ENCODE results near the gene C3orf18.

C3orf18 gene

DNA sequence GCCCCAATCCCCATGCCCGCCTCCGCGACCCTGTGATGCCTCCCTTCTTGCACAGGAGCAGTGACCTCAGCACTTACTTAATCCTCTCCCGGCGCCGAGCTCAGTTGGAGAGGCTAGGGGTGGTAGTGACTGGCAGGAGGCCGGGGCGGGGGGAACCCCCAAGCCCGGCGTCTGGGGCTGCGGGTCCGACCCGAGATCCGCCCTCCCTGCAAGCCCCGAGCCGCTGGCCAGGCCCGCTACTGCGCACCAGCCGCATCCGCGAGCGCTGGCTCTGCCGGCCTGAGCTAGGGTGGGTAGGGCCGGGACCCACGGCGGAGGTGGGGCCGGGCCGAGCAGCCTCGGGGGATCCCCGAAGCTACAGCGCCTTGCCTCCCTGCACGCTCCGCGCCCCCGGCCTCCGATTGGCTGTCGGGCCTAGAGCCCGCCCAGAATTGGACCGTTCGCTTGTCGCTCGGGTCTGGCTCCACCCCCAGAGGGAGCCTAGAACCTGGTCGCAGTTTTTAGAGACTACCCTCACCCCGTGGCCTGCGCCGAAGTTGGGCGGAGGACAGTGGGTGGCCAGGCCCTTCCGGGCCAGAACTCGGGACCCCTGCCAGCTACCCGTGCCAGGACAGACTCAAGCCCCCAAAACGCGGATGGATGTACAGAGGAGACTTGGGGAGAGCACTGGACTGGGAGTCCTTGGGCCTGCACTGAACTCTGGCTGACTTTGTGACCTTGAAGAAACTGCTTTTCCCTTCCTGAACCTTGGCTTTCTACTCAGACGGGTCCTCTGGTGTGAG, at the start of gene C3orf18:
TSS of gene C3orf18 (minus strand) at position 362 of the 782 bp plus-strand sequence. CDS start 2,048 bp downstream, outside the sequence.
- in situ Hi-C loops (cut with MboI; ENCODE audit: low sequenced_read_pairs), result no loop called here

DNA sequence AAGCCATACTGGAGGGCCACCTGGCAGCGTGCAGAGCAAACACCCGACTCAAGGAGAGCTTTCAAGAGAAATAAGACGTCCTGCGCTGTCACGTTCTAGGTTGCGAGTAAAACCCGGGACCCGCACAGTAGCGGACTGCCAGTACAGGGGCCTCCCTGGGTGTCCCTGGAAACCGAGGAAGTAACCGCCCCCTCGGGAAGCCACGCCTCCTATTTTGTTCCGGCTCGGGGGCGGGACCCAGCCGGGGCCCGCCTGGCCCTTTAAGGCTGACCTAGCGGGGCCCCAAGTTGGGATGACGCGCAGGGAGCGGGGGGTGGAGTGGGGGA, 49.2 kb upstream of the C3orf18 start:
- in situ Hi-C loops (cut with MboI; ENCODE audit: low sequenced_read_pairs), result loop anchor here (25.0 kb wide), 1 partner anchor 771 kb away; the partner anchor contains the start of genes MANF and RBM15B

DNA sequence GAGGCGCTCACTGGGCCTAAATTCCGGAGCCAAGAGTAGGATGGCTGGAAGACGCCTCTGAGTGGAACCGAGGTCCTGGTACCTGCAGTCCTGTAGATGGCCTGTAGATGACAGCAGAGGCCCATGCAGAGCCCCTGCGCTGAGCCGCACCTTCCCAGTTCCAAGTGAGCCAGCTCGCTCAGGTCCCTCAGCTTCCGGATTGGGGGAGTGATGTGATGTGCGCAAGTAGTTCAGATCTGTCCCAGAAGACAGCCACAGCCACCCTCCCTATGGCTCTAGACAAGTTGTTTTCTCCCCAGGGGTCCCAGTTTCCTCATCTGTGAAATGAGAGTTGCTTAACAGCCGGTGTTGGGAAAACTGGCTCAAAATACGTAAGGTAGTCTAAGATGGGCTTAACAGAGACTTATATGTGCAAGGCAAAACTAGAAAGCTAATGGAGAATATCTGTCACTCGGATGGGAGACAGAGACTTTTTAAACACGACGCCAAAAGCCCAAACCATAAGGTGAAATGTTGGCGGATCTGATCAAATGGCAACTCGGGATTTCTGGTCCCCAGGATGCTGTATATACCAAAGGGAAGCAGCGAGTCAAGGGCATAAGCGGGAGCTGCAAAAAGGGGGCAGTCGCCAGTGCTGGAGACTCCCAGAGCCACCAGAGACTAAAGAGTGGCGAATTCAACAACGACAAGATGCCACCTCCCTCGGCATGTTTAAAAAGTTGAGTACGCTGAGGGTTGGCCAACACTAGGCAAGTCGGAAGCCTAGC, 48.6 kb upstream of the C3orf18 start:
- in situ Hi-C loops (cut with MboI; ENCODE audit: low sequenced_read_pairs), result loop anchor here (25.0 kb wide), 1 partner anchor 771 kb away; the partner anchor contains the start of genes MANF and RBM15B

DNA sequence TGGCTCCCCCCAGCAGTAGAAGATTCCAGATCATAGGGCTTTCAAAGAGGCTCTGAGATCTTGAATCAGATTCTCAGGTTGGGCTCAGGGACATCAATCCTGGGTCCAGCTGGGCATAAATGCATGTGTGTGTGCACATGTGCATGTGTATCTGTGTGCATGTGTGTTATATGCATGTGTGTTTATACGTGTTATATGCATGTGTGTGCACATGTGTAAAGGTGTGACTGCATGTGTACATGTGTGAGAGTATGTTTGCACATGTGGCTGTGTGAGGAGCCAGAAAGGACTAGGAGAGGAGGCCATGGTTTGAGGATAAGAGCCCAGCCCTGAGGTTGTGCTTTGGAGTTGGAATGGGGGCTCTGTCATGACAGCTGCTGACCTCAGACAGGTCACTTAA, 47.6 kb upstream of the C3orf18 start:
- in situ Hi-C loops (cut with MboI; ENCODE audit: low sequenced_read_pairs), result loop anchor here (25.0 kb wide), 1 partner anchor 772 kb away; the partner anchor contains the start of genes MANF and RBM15B

DNA sequence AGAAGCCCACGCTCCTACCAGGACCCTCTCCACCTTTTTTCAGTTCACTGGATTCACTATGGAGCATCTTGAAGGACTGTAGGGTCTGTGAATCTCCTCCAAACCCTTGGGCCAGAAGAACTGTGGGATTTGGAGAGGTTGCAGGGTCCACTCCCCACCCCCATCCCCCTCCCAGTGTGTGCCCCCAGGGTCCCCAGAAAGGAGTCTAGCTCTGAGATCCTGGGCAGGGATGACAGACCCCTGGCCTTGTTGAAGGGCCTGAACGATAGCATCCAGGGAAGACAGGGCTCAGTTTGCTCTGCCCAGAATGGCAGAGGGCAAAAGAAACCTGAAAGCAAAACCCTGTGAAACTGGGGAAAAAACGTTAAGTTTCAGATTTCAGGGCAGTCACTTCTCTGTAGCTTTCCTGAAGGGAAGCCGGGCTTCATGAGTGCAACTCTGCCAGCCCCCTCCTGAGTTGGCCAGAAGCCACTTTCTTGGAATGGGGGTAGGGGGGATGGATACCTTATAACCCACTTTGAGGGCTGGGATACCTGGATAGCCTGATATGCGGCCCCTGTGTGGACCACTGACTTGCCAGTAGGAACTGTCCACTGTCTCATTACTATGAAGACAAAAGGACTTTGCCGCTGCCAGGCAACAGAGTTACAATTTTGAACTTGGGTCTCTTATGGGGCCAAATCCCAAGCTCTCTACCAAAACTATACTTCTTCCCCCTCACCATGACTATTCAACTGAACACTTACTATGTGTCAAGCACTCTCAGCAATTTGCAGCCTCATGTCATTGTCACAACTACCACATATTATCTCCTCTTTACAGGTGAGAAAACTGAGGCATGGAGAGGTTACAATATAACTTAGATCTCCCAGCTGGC, 45.7 kb upstream of the C3orf18 start:
- in situ Hi-C loops (cut with MboI; ENCODE audit: low sequenced_read_pairs), result loop anchor here (25.0 kb wide), 1 partner anchor 774 kb away; the partner anchor contains the start of genes MANF and RBM15B

DNA sequence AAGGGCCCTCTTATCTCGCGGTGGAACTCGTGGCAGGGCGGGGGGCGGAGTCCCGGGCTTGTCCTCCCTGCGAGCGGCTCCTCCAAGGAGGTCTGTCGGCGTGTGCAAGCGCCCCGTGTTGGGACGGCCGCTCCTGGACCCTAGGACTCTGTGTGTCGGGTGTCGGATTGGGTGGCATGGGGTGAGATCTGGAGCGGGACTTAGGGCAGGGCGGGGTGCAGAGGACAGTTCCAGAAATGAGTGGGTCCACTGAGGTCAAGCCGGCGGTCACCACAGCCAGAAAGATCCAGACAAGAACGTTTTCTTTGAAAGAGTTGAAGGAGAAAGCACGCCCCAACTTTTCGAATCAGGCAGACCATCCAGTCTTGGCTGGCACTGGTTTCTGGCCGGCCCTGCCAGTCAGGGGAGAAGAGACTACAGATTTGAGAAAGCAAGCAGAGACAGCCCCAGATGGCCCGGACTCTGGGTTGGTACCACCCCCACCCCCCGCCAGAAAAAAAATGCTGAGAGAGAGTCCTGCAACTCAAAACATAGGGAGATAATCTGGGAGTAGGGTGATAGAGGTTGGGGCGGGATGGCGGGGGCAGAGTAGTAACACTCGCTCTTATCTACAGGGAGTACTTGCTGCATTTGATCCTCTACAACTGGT, 44.8 kb upstream of the C3orf18 start:
- in situ Hi-C loops (cut with MboI; ENCODE audit: low sequenced_read_pairs), result loop anchor here (25.0 kb wide), 1 partner anchor 775 kb away; the partner anchor contains the start of genes MANF and RBM15B

DNA sequence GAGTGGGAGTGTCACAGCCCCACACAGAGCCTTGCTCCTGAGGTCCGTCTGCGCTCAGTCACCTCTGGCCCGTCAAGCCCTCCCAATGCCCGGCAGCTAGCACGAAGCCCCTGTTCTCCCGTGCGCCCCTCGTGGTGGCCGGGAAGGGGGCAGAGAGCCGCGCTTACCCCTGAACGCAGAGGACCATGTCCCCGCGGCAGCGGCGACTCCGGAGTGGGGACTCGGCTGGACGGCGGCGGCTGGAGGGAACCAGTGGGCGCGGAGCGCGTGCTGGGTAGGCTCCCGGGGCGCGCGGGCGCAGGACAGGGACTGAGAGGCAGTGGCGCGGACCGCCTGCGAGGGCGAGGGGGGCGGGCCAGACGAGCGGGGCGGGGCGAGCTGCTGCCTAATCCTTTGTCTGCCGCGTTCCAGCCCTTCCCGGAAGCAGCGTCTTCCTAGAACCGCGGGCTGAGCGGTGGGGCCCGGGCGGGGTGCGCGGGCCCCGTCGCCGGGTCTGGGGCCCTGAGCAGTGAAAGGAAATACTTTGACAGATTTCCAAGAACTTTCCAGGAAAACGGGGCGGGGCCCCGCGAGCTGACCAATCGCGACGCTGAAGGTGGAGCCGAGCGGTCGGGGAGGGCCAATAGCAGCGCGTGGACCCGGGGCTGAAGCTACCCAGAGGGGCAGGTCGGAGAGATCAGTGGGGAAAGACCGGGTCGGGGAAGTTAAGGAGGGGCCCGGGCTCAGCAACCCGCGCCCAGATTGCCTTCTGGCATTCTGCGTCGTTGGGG, 44.1 kb upstream of the C3orf18 start, which contains the start of gene CISH:
TSS of gene CISH (minus strand) at position 311 of the 770 bp plus-strand sequence. CDS start at position 187, 124 bp downstream.
- in situ Hi-C loops (cut with MboI; ENCODE audit: low sequenced_read_pairs), result loop anchor here (25.0 kb wide), 1 partner anchor 776 kb away; the partner anchor contains the start of genes MANF and RBM15B

DNA sequence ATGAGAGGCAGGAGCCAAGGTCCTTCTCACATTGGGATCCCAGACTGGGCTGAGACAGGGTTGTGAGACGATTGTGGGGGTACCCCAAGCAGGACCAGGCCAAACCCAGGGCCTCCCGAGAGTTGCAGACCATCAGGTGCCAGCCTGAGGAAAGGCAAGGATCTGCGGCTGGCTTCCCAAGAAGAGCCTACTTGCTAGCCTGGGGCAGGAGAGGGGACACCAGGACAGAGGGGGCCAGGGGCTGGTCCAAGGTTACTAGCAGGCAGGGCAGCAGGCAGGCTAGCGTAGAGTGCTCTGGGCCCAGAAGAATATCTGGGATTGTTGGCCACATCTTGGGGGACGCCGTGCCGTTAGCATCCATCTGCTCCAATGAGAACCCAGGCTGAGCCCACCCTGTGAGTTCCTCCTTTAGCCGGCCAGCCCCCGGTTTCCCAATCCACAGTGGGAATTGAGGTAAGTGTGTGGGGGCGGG, 43.5 kb upstream of the C3orf18 start:
- in situ Hi-C loops (cut with MboI; ENCODE audit: low sequenced_read_pairs), result loop anchor here (25.0 kb wide), 1 partner anchor 776 kb away; the partner anchor contains the start of genes MANF and RBM15B

DNA sequence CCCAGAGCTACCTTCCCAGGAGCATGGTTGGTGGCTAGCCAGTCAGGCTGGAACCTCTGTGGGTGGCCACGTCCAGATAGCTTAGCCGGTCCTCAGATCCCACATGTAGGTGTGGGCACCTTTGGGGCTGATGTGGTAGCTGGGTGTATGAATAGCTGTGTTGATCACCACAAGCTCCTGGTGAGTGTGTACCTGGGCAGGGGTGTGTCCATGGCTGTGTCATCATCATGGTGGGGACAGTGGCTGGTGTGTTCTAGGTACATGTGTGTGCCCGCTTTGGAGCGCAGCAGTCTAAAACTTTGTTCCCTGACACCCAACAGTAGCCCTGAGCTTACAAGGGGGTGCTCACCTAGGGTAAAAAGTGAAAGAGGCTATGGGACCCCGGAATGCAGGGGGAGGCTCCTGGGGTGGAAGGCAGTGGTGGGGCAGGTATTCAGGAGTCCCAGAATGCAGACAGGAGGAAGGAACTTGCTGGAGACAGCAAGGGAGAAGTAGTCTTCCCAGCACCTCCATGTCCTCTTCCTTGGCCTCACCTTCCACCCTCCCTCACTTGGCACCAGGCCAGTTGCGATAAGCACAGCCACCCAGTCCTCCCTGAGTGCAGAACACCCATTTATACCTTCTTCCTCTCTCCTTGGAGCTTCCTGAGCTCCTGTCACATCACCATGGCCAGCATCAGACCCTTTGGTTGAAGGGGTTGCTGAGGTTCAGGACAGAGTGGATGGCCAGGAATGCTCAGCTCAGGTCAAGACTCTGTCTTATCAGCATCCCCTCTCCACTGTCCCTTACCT, 42.8 kb upstream of the C3orf18 start:
- in situ Hi-C loops (cut with MboI; ENCODE audit: low sequenced_read_pairs), result loop anchor here (25.0 kb wide), 1 partner anchor 777 kb away; the partner anchor contains the start of genes MANF and RBM15B

DNA sequence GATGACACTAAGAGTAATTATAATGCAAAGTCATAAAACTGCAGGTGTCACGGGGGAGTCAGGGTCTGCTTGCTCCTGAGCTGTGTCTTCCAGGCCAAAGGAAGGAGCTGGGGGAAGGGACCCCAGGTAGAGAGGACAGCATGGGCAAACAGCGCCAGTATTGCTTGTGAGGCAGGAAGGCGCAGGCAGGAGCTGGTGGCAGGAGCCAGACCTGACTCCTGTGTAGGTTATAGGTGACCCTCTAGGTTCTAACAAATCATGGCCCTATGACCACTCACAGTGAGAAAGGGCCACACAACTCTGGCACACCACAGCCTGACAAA, 42.2 kb upstream of the C3orf18 start:
- in situ Hi-C loops (cut with MboI; ENCODE audit: low sequenced_read_pairs), result loop anchor here (25.0 kb wide), 1 partner anchor 778 kb away; the partner anchor contains the start of genes MANF and RBM15B

DNA sequence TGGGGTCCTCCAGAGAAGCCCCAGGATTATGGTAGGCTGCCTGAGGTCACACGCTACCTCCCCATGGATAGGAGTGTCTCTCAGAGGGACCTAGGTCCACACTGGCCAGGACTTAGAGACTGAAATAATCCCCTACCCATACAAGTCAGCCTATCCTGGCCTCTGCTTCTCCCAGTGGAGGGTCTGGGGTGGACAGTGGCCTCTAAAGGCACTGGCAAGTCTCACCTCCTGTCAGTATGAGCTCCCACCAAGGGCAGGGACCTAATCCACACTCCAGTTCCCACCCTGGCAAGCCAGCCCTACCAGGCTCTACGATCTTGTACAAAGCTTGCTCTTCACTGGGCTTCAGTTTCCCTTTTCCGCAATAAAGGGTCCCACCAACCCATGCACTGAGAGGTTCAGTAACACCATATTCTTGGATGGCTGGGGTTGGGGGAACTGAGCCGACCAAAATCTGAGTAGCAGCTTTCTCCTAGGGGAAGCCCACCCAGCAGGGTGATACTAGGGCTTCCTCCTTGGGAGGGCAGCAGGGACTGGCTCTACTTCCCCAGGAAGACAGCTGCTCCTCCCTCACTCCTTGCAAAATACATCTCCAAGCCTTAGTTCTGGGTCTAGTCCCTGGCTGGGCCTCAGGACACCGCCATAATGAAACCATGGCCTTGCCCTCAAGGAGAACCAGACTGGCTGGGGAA, 41.7 kb upstream of the C3orf18 start:
- in situ Hi-C loops (cut with MboI; ENCODE audit: low sequenced_read_pairs), result loop anchor here (25.0 kb wide), 1 partner anchor 778 kb away; the partner anchor contains the start of genes MANF and RBM15B

DNA sequence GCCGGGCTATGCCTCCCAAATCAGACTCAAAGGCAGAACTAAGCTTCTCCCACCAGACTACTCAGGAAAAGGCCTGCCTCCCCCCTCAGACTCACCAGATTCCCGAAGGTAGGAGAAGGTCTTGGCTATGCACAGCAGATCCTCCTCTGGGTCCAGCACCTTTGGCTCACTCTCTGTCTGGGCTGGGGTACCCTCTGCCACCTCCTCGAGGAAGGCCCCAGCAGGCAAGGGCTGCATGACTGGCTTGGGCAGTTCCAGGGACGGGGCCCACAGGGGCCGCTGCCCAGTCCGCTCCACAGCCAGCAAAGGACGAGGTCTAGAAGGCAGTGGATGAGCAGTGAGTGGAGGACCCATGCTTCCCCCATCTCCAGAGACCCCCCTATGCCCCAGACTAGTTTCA, 40.7 kb upstream of the C3orf18 start:
- in situ Hi-C loops (cut with MboI; ENCODE audit: low sequenced_read_pairs), result loop anchor here (25.0 kb wide), 1 partner anchor 779 kb away; the partner anchor contains the start of genes MANF and RBM15B

DNA sequence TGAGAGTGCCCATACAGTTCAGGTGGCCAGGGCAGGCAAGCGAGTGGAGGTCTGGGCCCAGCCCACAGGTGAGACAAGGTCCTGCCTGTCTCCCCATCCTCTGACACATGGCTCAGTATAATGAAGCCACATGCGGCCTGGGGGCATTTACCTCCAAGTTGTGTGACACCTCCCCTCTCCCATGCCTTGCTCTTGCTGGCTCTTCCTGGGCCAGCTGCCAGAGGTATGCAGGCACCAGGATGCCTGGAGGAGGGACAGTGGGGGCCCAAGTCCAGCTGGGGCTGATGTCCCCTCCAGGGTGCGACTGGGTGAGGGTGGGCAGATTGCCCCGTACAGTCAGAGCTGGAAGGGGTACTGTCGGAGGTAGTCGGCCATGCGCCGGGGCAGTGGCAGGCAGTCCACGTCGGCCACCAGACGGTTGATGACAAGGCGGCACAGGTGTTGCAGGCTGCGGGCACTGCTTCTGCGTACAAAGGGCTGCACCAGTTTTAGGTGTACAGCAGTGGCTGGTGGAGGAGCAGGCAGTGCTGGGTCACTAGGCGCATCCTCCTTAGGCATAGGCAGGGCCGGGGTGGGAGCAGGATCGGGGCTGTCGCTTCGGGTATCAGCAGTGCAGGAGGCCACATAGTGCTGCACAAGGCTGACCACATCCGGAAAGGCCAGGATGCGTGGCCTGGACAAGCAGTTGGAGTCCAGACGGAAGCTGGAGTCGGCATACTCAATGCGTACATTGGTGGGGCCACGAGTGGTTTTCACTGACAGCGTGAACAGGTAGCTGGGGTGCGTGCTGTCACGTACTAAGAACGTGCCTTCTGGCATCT, 39.9 kb upstream of the C3orf18 start:
- in situ Hi-C loops (cut with MboI; ENCODE audit: low sequenced_read_pairs), result loop anchor here (25.0 kb wide), 1 partner anchor 780 kb away; the partner anchor contains the start of genes MANF and RBM15B

DNA sequence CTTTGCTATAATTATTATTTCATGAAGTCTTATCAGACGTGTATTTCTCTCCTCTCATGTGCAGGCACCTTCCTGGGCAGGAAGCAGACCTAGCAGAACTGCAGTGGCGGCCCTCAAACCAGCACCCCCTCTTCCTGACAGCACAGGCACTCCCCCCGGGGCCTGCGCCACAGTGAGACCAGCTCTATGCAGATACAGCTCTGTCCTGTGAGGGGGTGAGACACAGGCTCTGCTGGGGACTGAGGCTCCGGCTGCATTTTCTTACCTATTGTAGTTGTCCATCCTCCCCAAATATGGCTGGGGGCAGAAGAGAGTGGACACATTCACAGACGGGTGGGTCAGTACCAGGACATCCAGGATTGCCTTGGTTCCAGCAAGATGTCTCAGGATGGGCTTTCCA, 39.0 kb upstream of the C3orf18 start:
- in situ Hi-C loops (cut with MboI; ENCODE audit: low sequenced_read_pairs), result loop anchor here (25.0 kb wide), 1 partner anchor 781 kb away; the partner anchor contains the start of genes MANF and RBM15B

DNA sequence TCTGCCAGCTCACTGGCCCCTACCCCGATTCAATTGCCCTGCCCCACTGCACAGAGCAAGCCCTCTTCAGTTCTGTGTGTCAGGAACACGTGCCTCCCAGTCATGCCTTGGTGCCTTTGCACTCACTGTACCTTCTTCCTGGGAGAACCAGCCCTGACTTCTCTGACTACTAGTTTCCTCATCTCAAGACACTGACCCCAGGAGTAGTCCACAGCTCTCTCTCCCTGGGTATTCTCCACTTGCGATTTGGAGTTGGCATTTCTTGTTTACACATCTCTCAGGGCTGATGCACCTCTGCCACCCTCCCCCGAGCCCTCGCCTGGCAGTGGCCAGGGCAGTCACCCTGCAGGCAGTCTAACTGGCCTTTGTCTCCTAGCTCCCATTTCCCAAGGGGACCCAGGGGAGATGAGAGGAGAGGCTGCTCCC, 38.4 kb upstream of the C3orf18 start:
- in situ Hi-C loops (cut with MboI; ENCODE audit: low sequenced_read_pairs), result loop anchor here (25.0 kb wide), 1 partner anchor 781 kb away; the partner anchor contains the start of genes MANF and RBM15B
